GM10847 (cell line): ENCODE measurements around the gene FBLN2.

Experiments used
- POLR2A ChIP-seq: IDR thresholded peaks from 2 replicates; pipeline ENCODE4 v1.6.1; 2011; ENCODE audit not compliant: insufficient read length; ENCODE audit errors: extremely low read depth

Gene FBLN2

GRCh38 chr3:13619661-13620230, 70.8 kb downstream of the FBLN2 start:
- no peak for TF ChIP-seq POLR2A

GRCh38 chr3:13620281-13620680, 71.4 kb downstream of the FBLN2 start:
- no peak for TF ChIP-seq POLR2A

GRCh38 chr3:13620776-13621365, 71.9 kb downstream of the FBLN2 start:
- no peak for TF ChIP-seq POLR2A

- TF ChIP-seq POLR2A, result no peak
Observed at GRCh38 chr3:13621381-13622221, 72.7 kb downstream of the FBLN2 start.

- TF ChIP-seq POLR2A, result no peak
Observed at GRCh38 chr3:13622356-13622755, 73.4 kb downstream of the FBLN2 start.

- TF ChIP-seq POLR2A, result no peak
Observed at GRCh38 chr3:13623101-13623654, 74.3 kb downstream of the FBLN2 start.

- TF ChIP-seq POLR2A, result no peak
Observed at GRCh38 chr3:13624021-13624420, 75.1 kb downstream of the FBLN2 start.

GRCh38 chr3:13624671-13625125, 75.8 kb downstream of the FBLN2 start:
- no peak for TF ChIP-seq POLR2A

GRCh38 chr3:13626396-13626795, 77.5 kb downstream of the FBLN2 start:
- no peak for TF ChIP-seq POLR2A

GRCh38 chr3:13626915-13627460, 78.1 kb downstream of the FBLN2 start:
- TF ChIP-seq POLR2A, result no peak

- TF ChIP-seq POLR2A, result no peak
Observed at GRCh38 chr3:13627681-13628080, 78.8 kb downstream of the FBLN2 start.

GRCh38 chr3:13628432-13628831, 79.5 kb downstream of the FBLN2 start:
- TF ChIP-seq POLR2A, result no peak

- no peak for TF ChIP-seq POLR2A
Observed at GRCh38 chr3:13628841-13629551, 80.1 kb downstream of the FBLN2 start.

GRCh38 chr3:13629644-13630043, 80.7 kb downstream of the FBLN2 start:
- TF ChIP-seq POLR2A, result no peak

GRCh38 chr3:13631256-13631655, 82.3 kb downstream of the FBLN2 start:
- TF ChIP-seq POLR2A, result no peak
